SK-N-SH (cell line): ENCODE results near the gene MUC16. TPM values are rescaled to one million over a fixed set of nuclear protein-coding genes. Genes with fewer than 3 reads are reported as not detected.

Experiments
- CTCF ChIA-PET: fragments of 300-600, 350-600 bp; formaldehyde crosslinking; extraction: SDS; loops from one replicate; lab custom pipeline; 2021; lab: Yijun Ruan, JAX
- POLR2A ChIA-PET: fragments of 350-600 bp; sonication (Branson Sonifier 250); formaldehyde crosslinking; extraction: SDS; loops from one replicate; lab custom pipeline; 2020; ENCODE audit warnings: antibody characterized with exemption, inconsistent platforms; lab: Yijun Ruan, JAX
- DNase-seq: peaks from one replicate; pipeline ENCODE4 v3.0.0; 2012
- H2AFZ ChIP-seq: fragments of 200-600 bp; sonication (generic); 2 replicates; pipeline ENCODE4 v1.8.1; 2016; ENCODE audit warnings: antibody characterized with exemption, mild to moderate bottlenecking, low read depth
- H3F3A ChIP-seq: fragments of 200-600 bp; sonication (generic); replicated peaks from 2 replicates; pipeline ENCODE3; 2016; ENCODE audit warnings: antibody characterized with exemption, mild to moderate bottlenecking; ENCODE audit not compliant: insufficient read depth
- H3K27ac ChIP-seq, 2 experiments: fragments of 200-500 bp in 1 of 2; fragments of 200-600 bp in 1 of 2; sonication (Bioruptor generic) in 1 of 2; sonication (generic), shearing (Covaris generic) in 1 of 2; 2 replicates each; pipeline versions ENCODE4 v1.5.1 to v1.6.1; 2014 to 2016; ENCODE audit warnings: low read depth in 2 of 2, inconsistent platforms in 1 of 2, low read length in 1 of 2, mild to moderate bottlenecking in 1 of 2, mixed read lengths in 1 of 2
- H3K27me3 ChIP-seq: fragments of 200-600 bp; sonication (generic), shearing (Covaris generic); 2 replicates; pipeline ENCODE4 v1.6.1; 2016; ENCODE audit warnings: mixed run types; ENCODE audit not compliant: insufficient read depth
- H3K36me3 ChIP-seq, 2 experiments: fragments of 200-500 bp in 1 of 2; fragments of 200-600 bp in 1 of 2; sonication (Bioruptor generic) in 1 of 2; sonication (generic) in 1 of 2; replicated peaks in 1 of 2; 2 replicates each; pipeline versions ENCODE3 to v1.5.1; 2014 to 2016; ENCODE audit warnings: low read length in 1 of 2, mild to moderate bottlenecking in 1 of 2; ENCODE audit not compliant: insufficient read depth in 2 of 2, control insufficient read depth in 1 of 2
- H3K4me1 ChIP-seq, 2 experiments: fragments of 200-500 bp in 1 of 2; fragments of 200-600 bp in 1 of 2; sonication (Bioruptor generic) in 1 of 2; sonication (generic), shearing (Covaris generic) in 1 of 2; 2 replicates each; pipeline versions ENCODE4 v1.5.1 to v1.6.1; 2014 to 2016; ENCODE audit warnings: low read depth in 1 of 2, low read length in 1 of 2, mixed run types in 1 of 2; ENCODE audit not compliant: insufficient read depth in 2 of 2, control insufficient read depth in 1 of 2
- H3K4me2 ChIP-seq: fragments of 200-600 bp; sonication (generic), shearing (Covaris generic); 2 replicates; pipeline ENCODE4 v1.6.1; 2017; ENCODE audit warnings: mixed run types
- H3K4me3 ChIP-seq, 2 experiments: fragments of 200-500 bp in 1 of 2; fragments of 200-600 bp in 1 of 2; sonication (Bioruptor generic) in 1 of 2; sonication (generic), shearing (Covaris generic) in 1 of 2; 2 replicates each; pipeline versions ENCODE4 v1.5.1 to v1.8.1; 2014 to 2016; ENCODE audit warnings: low read depth in 2 of 2, inconsistent platforms in 1 of 2, low read length in 1 of 2, mild to moderate bottlenecking in 1 of 2, mixed read lengths in 1 of 2, moderate library complexity in 1 of 2
- H3K79me2 ChIP-seq: fragments of 200-600 bp; sonication (generic); 2 replicates; pipeline ENCODE4 v1.8.1; 2017; ENCODE audit warnings: mild to moderate bottlenecking; ENCODE audit not compliant: insufficient read depth
- H3K9ac ChIP-seq: fragments of 200-600 bp; sonication (generic); 2 replicates; pipeline ENCODE4 v1.6.1; 2017; ENCODE audit warnings: mixed run types
- H3K9me2 ChIP-seq: fragments of 200-600 bp; sonication (generic); 2 replicates; pipeline ENCODE4 v1.6.1; 2017; ENCODE audit warnings: mixed run types
- H3K9me3 ChIP-seq: fragments of 200-600 bp; sonication (generic); 2 replicates; pipeline ENCODE4 v1.6.1; 2017; ENCODE audit warnings: mixed run types, mild to moderate bottlenecking, moderate library complexity
- H4K20me1 ChIP-seq: fragments of 200-600 bp; sonication (generic); 2 replicates; pipeline ENCODE4 v1.6.1; 2017; ENCODE audit warnings: mild to moderate bottlenecking, mixed run types; ENCODE audit not compliant: insufficient read depth
- CHD2 ChIP-seq: fragments of 150-350 bp; IDR thresholded peaks from 2 replicates; pipeline ENCODE4 v1.6.1; 2018; ENCODE audit warnings: low read length; ENCODE audit not compliant: partially characterized antibody
- ELF1 ChIP-seq: IDR thresholded peaks from 2 replicates; pipeline ENCODE4 v1.4.0; 2012
- EP300 ChIP-seq, 2 experiments: IDR thresholded peaks; 2 replicates each; pipeline versions ENCODE4 v1.4.0 to v1.6.1; 2012; ENCODE audit warnings: borderline replicate concordance in 1 of 2, low read depth in 1 of 2, low read length in 1 of 2
- EZH2phosphoT487 ChIP-seq: fragments of 200-600 bp; sonication (generic); IDR thresholded peaks from 2 replicates; pipeline ENCODE4 v1.6.1; 2017; ENCODE audit warnings: low read depth, mixed run types, mild to moderate bottlenecking, antibody characterized with exemption, moderate library complexity, borderline replicate concordance
- FOSL2 ChIP-seq: IDR thresholded peaks from 2 replicates; pipeline ENCODE4 v1.4.0; 2012; ENCODE audit warnings: low read depth, mild to moderate bottlenecking, moderate library complexity, borderline replicate concordance
- FOXM1 ChIP-seq: IDR thresholded peaks from 2 replicates; pipeline ENCODE4 v1.4.0; 2012; ENCODE audit warnings: low read depth, mild to moderate bottlenecking
- GATA2 ChIP-seq: sonication (generic); formaldehyde crosslinking; IDR thresholded peaks from 2 replicates; pipeline ENCODE4 v1.5.0; 2020; ENCODE audit warnings: mild to moderate bottlenecking, missing genetic modification reagents
- JUND ChIP-seq: IDR thresholded peaks from 2 replicates; pipeline ENCODE4 v1.4.0; 2012
- MEF2A ChIP-seq: IDR thresholded peaks from 2 replicates; pipeline ENCODE4 v1.4.0; 2012; ENCODE audit warnings: low read depth, borderline replicate concordance
- MXI1 ChIP-seq: IDR thresholded peaks from 2 replicates; pipeline ENCODE4 v1.6.1; 2012; ENCODE audit warnings: mild to moderate bottlenecking, low read depth, low read length, improper control_type of control experiment
- NRF1 ChIP-seq: IDR thresholded peaks from 2 replicates; pipeline ENCODE4 v1.6.1; 2012; ENCODE audit warnings: low read depth, mild to moderate bottlenecking, low read length
- POLR2AphosphoS5 ChIP-seq: IDR thresholded peaks from 2 replicates; pipeline ENCODE4 v1.6.1; 2012; ENCODE audit warnings: low read depth, low read length
- RCOR1 ChIP-seq: fragments of 150-350 bp; IDR thresholded peaks from 2 replicates; pipeline ENCODE4 v1.6.1; 2017; ENCODE audit warnings: antibody characterized with exemption, low read length
- RFX5 ChIP-seq: IDR thresholded peaks from 2 replicates; pipeline ENCODE4 v1.6.1; 2012; ENCODE audit warnings: mild to moderate bottlenecking, improper control_type of control experiment, low read length
- RXRA ChIP-seq: IDR thresholded peaks from 2 replicates; pipeline ENCODE4 v1.4.0; 2012; ENCODE audit warnings: low read depth, mild to moderate bottlenecking, borderline replicate concordance
- SIN3A ChIP-seq: IDR thresholded peaks from 2 replicates; pipeline ENCODE4 v1.6.1; 2012; ENCODE audit warnings: low read depth, mild to moderate bottlenecking, low read length, moderate library complexity, borderline replicate concordance
- SMC3 ChIP-seq: IDR thresholded peaks from 2 replicates; pipeline ENCODE4 v1.6.1; 2012; ENCODE audit warnings: low read depth, low read length, improper control_type of control experiment
- TCF12 ChIP-seq: IDR thresholded peaks from 2 replicates; pipeline ENCODE4 v1.4.0; 2012
- TEAD4 ChIP-seq: IDR thresholded peaks from 2 replicates; pipeline ENCODE4 v1.4.0; 2012; ENCODE audit warnings: mild to moderate bottlenecking, borderline replicate concordance; ENCODE audit not compliant: insufficient read depth
- YY1 ChIP-seq: IDR thresholded peaks from 2 replicates; pipeline ENCODE4 v1.4.0; 2012; ENCODE audit warnings: low read depth, mild to moderate bottlenecking
- WGBS: methylation state at CpG from one replicate; pipeline ENCODE4 v1.1.6; 2017; ENCODE audit warnings: low lambda C conversion rate; 5-methylcytosine and 5-hydroxymethylcytosine counted together
- polyA plus RNA-seq, 3 experiments: library from polyadenylated mRNA; depleted of rRNA; stranded (reverse); fragments of >200 nt; gene quantifications; 2 replicates each; pipeline ENCODE4 v1.2.3, GENCODE V29; 2012
- TF ChIP-seq, protein P1 (sequence below): IDR thresholded peaks from 2 replicates; pipeline ENCODE4 v1.4.0; 2012; ENCODE audit warnings: low read depth, borderline replicate concordance
- TF ChIP-seq, protein P2 (sequence below): fragments of 150-350 bp; IDR thresholded peaks from 2 replicates; pipeline ENCODE4 v1.6.1; 2016; ENCODE audit warnings: mild to moderate bottlenecking, low read depth, low read length
- TF ChIP-seq, protein P3 (sequence below): fragments of 150-350 bp; IDR thresholded peaks from 2 replicates; pipeline ENCODE4 v1.6.1; 2017; ENCODE audit warnings: antibody characterized with exemption, low read length, low read depth, borderline replicate concordance

MUC16 gene
- polyA plus RNA-seq, 1 of the 3 experiments (the other 2 are of a cell fraction), result not detected

DNA sequence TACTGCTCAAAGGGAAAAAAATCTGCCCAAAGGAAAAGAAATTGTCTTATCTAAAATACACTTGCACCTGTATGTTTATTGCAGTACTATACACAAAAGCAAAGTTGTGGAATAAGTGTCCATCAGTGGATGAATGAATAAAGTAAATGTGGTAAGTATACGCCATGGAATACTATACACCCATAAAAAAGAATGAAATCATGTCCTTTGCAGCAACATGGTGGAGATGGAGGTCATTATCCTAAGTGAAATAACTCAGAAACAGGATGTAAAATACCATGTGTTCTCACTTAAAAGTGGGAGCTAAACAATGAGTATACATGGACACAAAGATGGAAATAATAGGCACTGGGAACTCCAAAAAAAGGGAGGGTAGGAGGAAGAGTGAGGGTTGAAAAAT lies 3.8 kb upstream of the MUC16 start:
- 93% methylated on average over 1 of the region's 1 CpG for WGBS
- CTCF ChIA-PET, result no interaction called here
- Histone ChIP-seq H3K9me3 (no peaks in the 10 kb centered on the region), H4K20me1 (no peaks in the 10 kb centered on the region), H3K36me3 (no peaks in the 10 kb centered on the region), H3K27me3 (peaks cover 32% of the 10 kb centered on the region)
- TF ChIP-seq MXI1 (no peak), EP300 (IDR thresholded peaks at IDR 0.05; ENCODE audit: borderline replicate concordance in 1 of 2, low read depth in 1 of 2, low read length in 1 of 2) (no peak), YY1 (no peak), RCOR1 (no peak), FOSL2 (no peak), TCF12 (no peak), CHD2 (no peak), RXRA (no peak), FOXM1 (no peak), POLR2AphosphoS5 (no peak), NRF1 (no peak), GATA2 (CRISPR knock-in tag) (no peak), RFX5 (no peak)
- TF ChIP-seq, protein P1, sequence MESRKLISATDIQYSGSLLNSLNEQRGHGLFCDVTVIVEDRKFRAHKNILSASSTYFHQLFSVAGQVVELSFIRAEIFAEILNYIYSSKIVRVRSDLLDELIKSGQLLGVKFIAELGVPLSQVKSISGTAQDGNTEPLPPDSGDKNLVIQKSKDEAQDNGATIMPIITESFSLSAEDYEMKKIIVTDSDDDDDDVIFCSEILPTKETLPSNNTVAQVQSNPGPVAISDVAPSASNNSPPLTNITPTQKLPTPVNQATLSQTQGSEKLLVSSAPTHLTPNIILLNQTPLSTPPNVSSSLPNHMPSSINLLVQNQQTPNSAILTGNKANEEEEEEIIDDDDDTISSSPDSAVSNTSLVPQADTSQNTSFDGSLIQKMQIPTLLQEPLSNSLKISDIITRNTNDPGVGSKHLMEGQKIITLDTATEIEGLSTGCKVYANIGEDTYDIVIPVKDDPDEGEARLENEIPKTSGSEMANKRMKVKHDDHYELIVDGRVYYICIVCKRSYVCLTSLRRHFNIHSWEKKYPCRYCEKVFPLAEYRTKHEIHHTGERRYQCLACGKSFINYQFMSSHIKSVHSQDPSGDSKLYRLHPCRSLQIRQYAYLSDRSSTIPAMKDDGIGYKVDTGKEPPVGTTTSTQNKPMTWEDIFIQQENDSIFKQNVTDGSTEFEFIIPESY, result no peak
- TF ChIP-seq, protein P2, sequence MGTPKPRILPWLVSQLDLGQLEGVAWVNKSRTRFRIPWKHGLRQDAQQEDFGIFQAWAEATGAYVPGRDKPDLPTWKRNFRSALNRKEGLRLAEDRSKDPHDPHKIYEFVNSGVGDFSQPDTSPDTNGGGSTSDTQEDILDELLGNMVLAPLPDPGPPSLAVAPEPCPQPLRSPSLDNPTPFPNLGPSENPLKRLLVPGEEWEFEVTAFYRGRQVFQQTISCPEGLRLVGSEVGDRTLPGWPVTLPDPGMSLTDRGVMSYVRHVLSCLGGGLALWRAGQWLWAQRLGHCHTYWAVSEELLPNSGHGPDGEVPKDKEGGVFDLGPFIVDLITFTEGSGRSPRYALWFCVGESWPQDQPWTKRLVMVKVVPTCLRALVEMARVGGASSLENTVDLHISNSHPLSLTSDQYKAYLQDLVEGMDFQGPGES, result no peak
- TF ChIP-seq, all 33 proteins: peak for 0
- Histone ChIP-seq H3K4me2 (no peak overlapping the region), H3F3A (no peaks in the 10 kb centered on the region), H3K9ac (no peak overlapping the region), H3K4me3 (no peak overlapping the region), H2AFZ (no peak overlapping the region), H3K27ac (no peak overlapping the region), H3K79me2 (no peaks in the 10 kb centered on the region), H3K9me2 (no peaks in the 10 kb centered on the region), H3K4me1 (no peaks in the 10 kb centered on the region)
- no peak for DNase-seq
- POLR2A ChIA-PET, result no interaction called here

DNA sequence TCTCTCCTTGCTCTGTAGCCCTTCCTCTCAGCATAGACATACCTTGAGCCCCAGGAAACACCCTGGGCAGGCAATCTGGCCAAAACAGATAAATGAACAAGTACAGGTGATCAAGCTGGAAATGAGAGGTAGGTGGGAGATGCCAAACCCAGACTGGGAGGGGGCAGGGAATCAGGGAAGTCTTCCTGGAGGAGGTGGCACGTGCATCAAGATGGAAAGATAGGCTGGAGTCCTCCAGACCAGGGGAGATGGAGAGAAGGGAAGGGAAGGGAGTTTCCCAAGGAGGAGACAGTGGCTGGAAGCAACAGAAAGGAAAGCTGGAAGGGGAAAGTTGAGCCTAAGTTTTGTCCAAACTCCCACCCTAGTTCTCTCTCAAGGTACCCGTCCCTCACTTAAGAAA lies 1.7 kb upstream of the MUC16 start:
- H3K27ac ChIP-seq, result no peak overlapping the region
- ChIA-PET CTCF (no interaction called here), POLR2A (no interaction called here)
- H3K27me3 ChIP-seq, result peaks cover 41% of the 10 kb centered on the region
- H3K4me1 ChIP-seq, result no peaks in the 10 kb centered on the region
- no peaks in the 10 kb centered on the region for H3K36me3 ChIP-seq
- no peak overlapping the region for H3K9ac ChIP-seq
- no peaks in the 10 kb centered on the region for H3K9me2 ChIP-seq
- H3K4me2 ChIP-seq, result no peak overlapping the region
- no peak overlapping the region for H2AFZ ChIP-seq
- no peaks in the 10 kb centered on the region for H3F3A ChIP-seq
- no peak for DNase-seq
- H3K79me2 ChIP-seq, result no peaks in the 10 kb centered on the region
- H4K20me1 ChIP-seq, result no peaks in the 10 kb centered on the region
- H3K4me3 ChIP-seq, result no peak overlapping the region
- no peaks in the 10 kb centered on the region for H3K9me3 ChIP-seq
- 8% methylated on average over 2 of the region's 2 CpGs for WGBS
- TF ChIP-seq, protein P2, result no peak
- TF ChIP-seq TEAD4, result no peak
- TF ChIP-seq EZH2phosphoT487, result no peak
- TF ChIP-seq RFX5, result no peak
- no peak for TF ChIP-seq EP300 (IDR thresholded peaks at IDR 0.05; ENCODE audit: borderline replicate concordance in 1 of 2, low read depth in 1 of 2, low read length in 1 of 2)
- TF ChIP-seq, protein P3, sequence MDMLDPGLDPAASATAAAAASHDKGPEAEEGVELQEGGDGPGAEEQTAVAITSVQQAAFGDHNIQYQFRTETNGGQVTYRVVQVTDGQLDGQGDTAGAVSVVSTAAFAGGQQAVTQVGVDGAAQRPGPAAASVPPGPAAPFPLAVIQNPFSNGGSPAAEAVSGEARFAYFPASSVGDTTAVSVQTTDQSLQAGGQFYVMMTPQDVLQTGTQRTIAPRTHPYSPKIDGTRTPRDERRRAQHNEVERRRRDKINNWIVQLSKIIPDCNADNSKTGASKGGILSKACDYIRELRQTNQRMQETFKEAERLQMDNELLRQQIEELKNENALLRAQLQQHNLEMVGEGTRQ, result no peak
- TF ChIP-seq, protein P1, result no peak
- TF ChIP-seq TCF12, result no peak
- TF ChIP-seq MEF2A, result no peak
- no peak for TF ChIP-seq SIN3A
- TF ChIP-seq MXI1, result no peak
- TF ChIP-seq SMC3, result no peak
- no peak for TF ChIP-seq JUND
- TF ChIP-seq ELF1, result no peak
